Heart right ventricle (tissue), 16 donors: ENCODE results near the gene LAGE3. TPM values are rescaled to one million over a fixed set of nuclear protein-coding genes. Genes with fewer than 3 reads are reported as not detected.
A peak's percentile ranks its signal among the peaks of the same experiment; 100 is the strongest.
"Not testable (repeated sequence)": the region's sequence is repeated elsewhere in the genome, so short reads cannot be mapped to it uniquely, and the experiment has no call there.

Source experiments
- ATAC-seq, 8 donors: fragments of 200-7000 bp; cut with Tn5 transposase; one replicate each; pipeline ENCODE4 v1.9.1; 2020; ENCODE audit warnings: mild to moderate bottlenecking in 8 of 8, moderate library complexity in 8 of 8, moderate number of reproducible peaks in 1 of 8
- DNase-seq, 2 donors: peaks; one replicate each; pipeline ENCODE4 v3.0.0-alpha.2; 2020
- H3K27ac ChIP-seq, 10 donors: fragments of 200-600 bp; sonication (generic) in 2 of 10; one replicate each; pipeline versions ENCODE4 v1.5.0 to v1.8.0; 2020 to 2022; ENCODE audit warnings: mild to moderate bottlenecking in 3 of 10
- H3K27me3 ChIP-seq, 7 donors: fragments of 200-600 bp; one replicate each; pipeline ENCODE4 v1.8.0; 2021 to 2022; ENCODE audit warnings: mild to moderate bottlenecking in 2 of 7
- H3K36me3 ChIP-seq, 9 donors: fragments of 200-600 bp; sonication (generic) in 1 of 9; one replicate each; pipeline versions ENCODE4 v1.5.0 to v1.8.0; 2020 to 2022; ENCODE audit warnings: mild to moderate bottlenecking in 2 of 9
- H3K4me1 ChIP-seq, 9 donors: fragments of 200-600 bp; sonication (generic) in 1 of 9; one replicate each; pipeline versions ENCODE4 v1.5.0 to v1.8.0; 2020 to 2022; ENCODE audit warnings: mild to moderate bottlenecking in 4 of 9
- H3K4me3 ChIP-seq, 10 donors: fragments of 200-600 bp; sonication (generic) in 2 of 10; one replicate each; pipeline versions ENCODE4 v1.5.0 to v1.8.0; 2020 to 2022; ENCODE audit warnings: mild to moderate bottlenecking in 7 of 10, moderate library complexity in 2 of 10
- H3K9me3 ChIP-seq, 11 donors: fragments of 200-600 bp in 10 of 11; sonication (generic) in 2 of 11; one replicate each; pipeline versions ENCODE4 v1.5.0 to v1.8.0; 2013 to 2022; ENCODE audit warnings: mild to moderate bottlenecking in 2 of 11, control low read depth in 1 of 11, moderate library complexity in 1 of 11
- WGBS, 2 donors: extraction: QIAGEN DNeasy Blood & Tissue Kit; methylation state at CpG; one replicate each; pipeline ENCODE4 v1.1.7; 2013; ENCODE audit warnings: inconsistent platforms in 1 of 2; 5-methylcytosine and 5-hydroxymethylcytosine counted together
- intact Hi-C, 10 donors: fragments of 100-400 bp; cut with DNase I; formaldehyde crosslinking; loops; one replicate each; pipeline versions ENCODE4 v1.11.1 to v1.14.2; 2022
- polyA plus RNA-seq, 2 donors: library from polyadenylated mRNA; stranded (reverse); fragments of 200-250 nt; gene quantifications; one replicate each; pipeline ENCODE4 v1.2.3, GENCODE V29; 2013
- total RNA-seq, 10 donors: library from RNA; stranded (reverse); fragmentation: NEBNext Ultra II Directional in 3 of 10; extraction: Animal tissue kit (Norgen Biotek cat#: 25700) in 3 of 10; gene quantifications; one replicate each; pipeline versions ENCODE4 v1.2.1 to v1.2.4, GENCODE V29; 2021 to 2023
- TF ChIP-seq, protein P1 (sequence below), 9 donors: fragments of 200-600 bp; sonication (generic) in 2 of 9; IDR thresholded peaks; one replicate each; pipeline versions ENCODE4 v1.5.0 to v1.8.0; 2021 to 2022; ENCODE audit warnings: antibody characterized with exemption in 9 of 9, mild to moderate bottlenecking in 5 of 9, moderate library complexity in 1 of 9
- donor health status: Arrhythmogenic right ventricular cardiomyopathy.
- donor health status: ischemic (EF 13 %, LVEDD 7.1; RV severe dilation, severe dysfunction).
- donor health status: healthy with polysubstance abuse.
- donor health status: DM: no; HTN: yes; CAD: no.
- donor health status: DM: no; HTN: no; CAD: no.
- donor health status: ischemic (EF 25% LVEDD 6.9; RV normal size, moderate dysfunction).
- donor health status: ischemic (EF 25% LVEDD 5.7; RV mildly dilated, moderate dysfunction).
- donor health status: healthy.
- donor health status: DM: yes; HTN: yes; CAD: no.
- donor health status: Ischemic cardiomyopathy.
- donor health status: ischemic (EF 35%, LVEDD 5.7; RV mildly dilated, moderate dysfunction).
- donor health status: nonischemic (EF 11% LVEDD 7.7; RV severe dilation, severe dysfunction).
- donor health status: DM: yes; HTN: yes; CAD: no.
- donor health status: PGD.
- donor health status: ischemic (EF 29% LVEDD 5.4; RV normal size, mild dysfunction).
- donor health status: nonischemic (EF 23%, LVEDD 6.1; RV moderate dilation, normal function).

LAGE3 gene
- total and polyA plus RNA-seq, 12 donors, result 7.5 to 38.2 (median 17.7) TPM

DNA sequence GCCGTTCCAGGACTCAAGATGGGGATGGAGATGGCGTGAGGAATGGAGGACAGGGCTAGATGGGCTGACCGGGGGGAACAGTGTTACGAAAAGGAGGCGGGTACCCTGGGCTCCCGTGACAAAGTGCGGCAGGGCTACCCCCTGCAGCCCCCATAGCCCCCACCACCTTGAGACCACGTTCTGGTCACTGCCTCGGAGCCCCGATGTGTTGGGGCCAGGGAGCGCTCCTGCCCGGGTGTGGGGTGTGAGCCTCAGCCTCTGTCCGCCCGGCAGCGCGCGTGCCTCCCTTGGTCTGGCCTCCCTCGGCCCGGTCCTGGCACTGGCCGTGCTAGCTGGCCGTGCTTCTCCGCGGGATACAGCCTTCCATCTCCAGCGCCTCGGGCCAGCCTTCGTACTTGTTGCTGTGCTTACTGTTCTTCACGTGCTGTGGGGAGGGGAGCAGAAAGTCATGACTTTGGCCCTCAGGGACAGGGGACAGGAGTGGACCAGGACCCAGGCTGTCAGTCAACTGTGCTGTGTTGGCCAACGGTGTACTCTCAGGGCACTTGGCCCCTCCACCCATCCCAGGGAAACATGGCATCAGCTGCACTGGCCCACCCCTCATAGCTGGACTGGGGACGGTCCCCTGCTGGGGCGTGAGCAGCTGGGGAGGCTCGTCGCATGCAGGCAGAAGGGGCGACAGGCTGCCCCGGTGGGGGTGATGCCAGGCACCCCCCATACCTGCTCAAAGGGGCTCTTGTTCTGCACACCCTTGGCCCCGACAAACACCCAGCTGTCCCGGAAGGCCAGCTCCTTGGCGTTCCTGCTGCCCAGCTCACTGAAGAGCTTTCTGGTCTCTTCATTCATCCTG is 27.6 kb upstream of the LAGE3 start:
- WGBS, 2 donors, result 93 to 94% methylated on average over 28 to 34 of the region's 37 CpGs
- no peaks in the 10 kb centered on the region for H3K27me3 ChIP-seq

DNA sequence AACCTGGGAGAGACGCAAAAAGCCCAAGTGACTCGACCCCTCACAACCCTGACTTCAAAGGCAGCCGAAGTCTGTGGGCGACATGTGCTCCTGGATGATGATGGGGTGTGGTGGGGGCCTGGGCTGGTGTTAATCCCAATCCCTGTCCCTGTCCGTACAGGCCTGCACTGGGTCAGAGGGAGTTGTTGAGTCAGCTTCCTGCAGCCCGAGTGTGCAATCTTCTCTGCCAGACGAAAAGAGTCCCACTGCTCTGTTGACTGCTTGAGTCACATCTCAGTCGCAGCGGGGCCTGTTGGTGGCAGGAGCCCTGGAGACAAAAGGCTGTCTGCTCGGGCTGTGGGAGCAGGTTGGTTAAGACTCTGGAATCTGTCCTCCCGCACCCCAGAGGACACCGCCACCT is 26.7 kb upstream of the LAGE3 start:
- H3K27me3 ChIP-seq, result no peaks in the 10 kb centered on the region
- H3K27ac ChIP-seq, result no peak overlapping the region
- peaks cover 0 to 7% (median 0%) of the 10 kb centered on the region in 11 donors for H3K9me3 ChIP-seq
- no peak for DNase-seq
- peaks cover 0 to 47% (median 0%) of the 10 kb centered on the region in 9 donors for H3K36me3 ChIP-seq
- 69 to 80% methylated on average over 10 to 12 of the region's 12 CpGs for WGBS, 2 donors
- TF ChIP-seq, protein P1, sequence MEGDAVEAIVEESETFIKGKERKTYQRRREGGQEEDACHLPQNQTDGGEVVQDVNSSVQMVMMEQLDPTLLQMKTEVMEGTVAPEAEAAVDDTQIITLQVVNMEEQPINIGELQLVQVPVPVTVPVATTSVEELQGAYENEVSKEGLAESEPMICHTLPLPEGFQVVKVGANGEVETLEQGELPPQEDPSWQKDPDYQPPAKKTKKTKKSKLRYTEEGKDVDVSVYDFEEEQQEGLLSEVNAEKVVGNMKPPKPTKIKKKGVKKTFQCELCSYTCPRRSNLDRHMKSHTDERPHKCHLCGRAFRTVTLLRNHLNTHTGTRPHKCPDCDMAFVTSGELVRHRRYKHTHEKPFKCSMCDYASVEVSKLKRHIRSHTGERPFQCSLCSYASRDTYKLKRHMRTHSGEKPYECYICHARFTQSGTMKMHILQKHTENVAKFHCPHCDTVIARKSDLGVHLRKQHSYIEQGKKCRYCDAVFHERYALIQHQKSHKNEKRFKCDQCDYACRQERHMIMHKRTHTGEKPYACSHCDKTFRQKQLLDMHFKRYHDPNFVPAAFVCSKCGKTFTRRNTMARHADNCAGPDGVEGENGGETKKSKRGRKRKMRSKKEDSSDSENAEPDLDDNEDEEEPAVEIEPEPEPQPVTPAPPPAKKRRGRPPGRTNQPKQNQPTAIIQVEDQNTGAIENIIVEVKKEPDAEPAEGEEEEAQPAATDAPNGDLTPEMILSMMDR (IDR thresholded peaks at IDR 0.05), result no peak
- ATAC-seq, result peak in 2 of 8 donors; percentile 26 to 28
- intact Hi-C loops, result no loop called here
- H3K4me3 ChIP-seq, result no peak overlapping the region
- no peaks in the 10 kb centered on the region for H3K4me1 ChIP-seq

More for the DNA sequence above, 27.6 kb upstream of the LAGE3 start:
- intact Hi-C loops, result no loop called here
- Histone ChIP-seq H3K4me3 (no peak overlapping the region), H3K36me3 (peaks cover 0 to 47% (median 0%) of the 10 kb centered on the region in 9 donors), H3K4me1 (no peaks in the 10 kb centered on the region), H3K9me3 (peaks cover 0 to 7% (median 0%) of the 10 kb centered on the region in 11 donors), H3K27ac (no peak overlapping the region)
- TF ChIP-seq, protein P1 (IDR thresholded peaks at IDR 0.05), result no peak
- no peak for DNase-seq
- peak in 2 of 8 donors; percentile 8 to 11 for ATAC-seq

DNA sequence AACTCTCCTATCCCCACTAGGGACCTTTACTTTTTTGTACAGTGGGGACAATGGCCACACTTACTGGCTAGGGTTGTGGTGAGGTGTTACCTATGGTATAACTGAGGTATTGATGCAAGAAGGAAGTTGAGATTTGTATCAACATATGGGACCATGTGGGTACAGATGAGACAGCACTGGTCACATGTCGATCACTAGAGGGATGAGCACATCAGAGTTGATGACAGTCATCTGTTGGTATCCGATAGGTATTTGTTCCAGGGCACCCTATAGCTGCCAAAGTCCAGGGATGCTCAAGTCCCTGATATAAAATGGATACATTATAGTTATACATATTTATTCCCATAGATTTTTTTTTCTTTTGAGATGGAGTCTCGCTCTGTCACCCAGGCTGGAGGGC is 23.9 kb upstream of the LAGE3 start:
- TF ChIP-seq, protein P1 (IDR thresholded peaks at IDR 0.05), result no peak
- Histone ChIP-seq H3K4me3 (no peak overlapping the region), H3K27ac (no peak overlapping the region), H3K9me3 (no peaks in the 10 kb centered on the region), H3K36me3 (peaks cover 0 to 33% (median 0%) of the 10 kb centered on the region in 9 donors), H3K27me3 (no peaks in the 10 kb centered on the region), H3K4me1 (no peaks in the 10 kb centered on the region)
- intact Hi-C loops, result no loop called here
- DNase-seq (no peak), ATAC-seq (no peak)
- 87 to 93% methylated on average over 3 of the region's 3 CpGs for WGBS, 2 donors

DNA sequence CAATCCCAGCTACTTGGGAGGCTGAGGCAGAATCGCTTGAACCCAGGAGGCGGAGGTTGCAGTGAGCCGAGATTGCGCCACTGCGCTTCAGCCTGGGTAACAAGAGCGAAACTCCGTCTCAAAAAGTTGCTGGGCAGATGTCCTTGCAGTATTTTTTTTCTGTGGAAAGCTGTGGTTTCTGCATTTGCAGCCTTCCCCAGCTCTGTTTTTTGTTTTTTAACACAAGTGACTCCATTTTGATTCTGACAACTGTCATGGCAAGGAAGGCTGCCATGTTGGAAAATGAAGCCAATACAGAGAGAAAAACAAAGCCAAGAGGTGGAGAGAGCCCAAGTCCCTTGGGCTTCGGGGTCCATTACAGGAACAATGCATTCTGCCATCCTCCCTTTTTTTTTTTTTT is 23.0 kb upstream of the LAGE3 start:
- H3K27ac ChIP-seq, result no peak overlapping the region
- H3K36me3 ChIP-seq, result peaks cover 0 to 24% (median 0%) of the 10 kb centered on the region in 9 donors
- ATAC-seq, result no peak
- H3K9me3 ChIP-seq, result no peaks in the 10 kb centered on the region
- no peaks in the 10 kb centered on the region for H3K27me3 ChIP-seq
- intact Hi-C loops, result no loop called here
- no peaks in the 10 kb centered on the region for H3K4me1 ChIP-seq
- H3K4me3 ChIP-seq, result no peak overlapping the region
- DNase-seq, result no peak
- WGBS, 2 donors, result 84 to 85% methylated on average over 8 of the region's 8 CpGs
- TF ChIP-seq, protein P1 (IDR thresholded peaks at IDR 0.05), result no peak

DNA sequence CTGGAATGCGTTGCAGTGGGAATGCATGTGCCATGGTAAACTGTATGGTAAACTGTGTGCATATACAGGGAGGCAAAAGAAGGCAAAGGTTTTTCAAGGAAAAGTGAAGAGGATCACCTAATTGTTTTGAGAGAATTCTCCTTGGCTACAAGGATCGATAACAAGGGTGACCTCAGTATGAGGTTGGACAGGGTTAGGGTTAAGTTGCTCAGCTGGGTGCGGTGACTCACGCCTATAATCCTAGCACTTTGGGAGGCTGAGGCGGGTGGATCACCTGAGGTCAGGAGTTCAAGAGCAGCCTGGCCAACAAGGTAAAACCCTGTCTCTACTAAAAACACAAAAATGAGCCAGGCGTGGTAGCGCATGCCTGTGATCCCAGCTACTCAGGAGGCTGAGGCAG is 22.3 kb upstream of the LAGE3 start:
- H3K9me3 ChIP-seq, intact Hi-C loops, ATAC-seq, DNase-seq, H3K27me3 ChIP-seq, H3K27ac ChIP-seq, H3K4me3 ChIP-seq, H3K4me1 ChIP-seq: not testable (repeated sequence)
- H3K36me3 ChIP-seq, result peaks cover 0 to 17% (median 0%) of the 10 kb centered on the region in 9 donors
- 93% methylated on average over 7 of the region's 7 CpGs for WGBS, 2 donors

DNA sequence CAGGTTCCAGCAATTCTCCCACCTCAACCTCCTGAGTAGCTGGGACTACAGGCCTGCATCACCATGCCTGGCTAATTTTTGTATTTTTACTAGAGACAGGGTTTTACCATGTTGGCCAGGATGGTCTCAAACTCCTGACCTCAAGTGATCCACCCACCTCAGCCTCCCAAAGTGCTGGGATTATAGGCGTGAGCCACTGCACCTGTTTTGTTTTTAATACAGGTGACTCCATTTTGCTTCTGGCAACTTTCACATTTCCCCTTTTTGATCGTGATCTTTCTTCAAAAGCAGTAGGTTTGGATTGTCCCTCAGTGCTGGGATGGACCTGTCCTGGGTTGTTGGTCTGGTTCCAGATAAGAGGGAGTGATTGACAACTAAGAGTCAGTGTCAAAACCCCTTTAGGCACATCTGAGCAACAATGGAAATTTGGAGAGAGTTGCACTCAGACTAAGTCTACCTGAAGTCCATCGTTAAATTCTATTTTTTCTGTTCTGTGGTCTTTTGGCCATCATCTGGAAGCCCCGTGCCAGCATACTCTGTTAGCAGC is 17.6 kb upstream of the LAGE3 start:
- DNase-seq, H3K27me3 ChIP-seq, intact Hi-C loops, H3K9me3 ChIP-seq, H3K4me3 ChIP-seq, H3K4me1 ChIP-seq, H3K27ac ChIP-seq, ATAC-seq, H3K36me3 ChIP-seq: not testable (repeated sequence)
- WGBS, 2 donors, result 83 to 87% methylated on average over 4 of the region's 4 CpGs
